Ishikawa (cell line): ENCODE results near the gene SMTNL1.
A peak's percentile ranks its signal among the peaks of the same experiment; 100 is the strongest.

Experiments
- CEBPB ChIP-seq: IDR thresholded peaks from 2 replicates; pipeline ENCODE4 v1.6.1; 2012
- CREB1 ChIP-seq: IDR thresholded peaks from 2 replicates; pipeline ENCODE4 v1.6.1; 2012; ENCODE audit warnings: low read depth
- EP300 ChIP-seq: IDR thresholded peaks from 2 replicates; pipeline ENCODE4 v1.6.1; 2012; ENCODE audit warnings: borderline replicate concordance
- FOXM1 ChIP-seq: IDR thresholded peaks from 2 replicates; pipeline ENCODE4 v1.6.1; 2012; ENCODE audit warnings: low read depth, borderline replicate concordance
- NFIC ChIP-seq: IDR thresholded peaks from 2 replicates; pipeline ENCODE4 v1.6.1; 2012
- RAD21 ChIP-seq: IDR thresholded peaks from 2 replicates; pipeline ENCODE4 v1.6.1; 2012; ENCODE audit warnings: low read depth
- REST ChIP-seq: IDR thresholded peaks from 2 replicates; pipeline ENCODE4 v1.6.1; 2012; ENCODE audit warnings: low read depth, mild to moderate bottlenecking
- TAF1 ChIP-seq: IDR thresholded peaks from 2 replicates; pipeline ENCODE4 v1.6.1; 2012; ENCODE audit warnings: low read depth, mild to moderate bottlenecking
- TCF12 ChIP-seq: IDR thresholded peaks from 2 replicates; pipeline ENCODE4 v1.6.1; 2012; ENCODE audit warnings: low read depth
- TEAD4 ChIP-seq: IDR thresholded peaks from 2 replicates; pipeline ENCODE4 v1.6.1; 2012
- YY1 ChIP-seq: IDR thresholded peaks from 2 replicates; pipeline ENCODE4 v1.6.1; 2012; ENCODE audit warnings: low read depth
- ZBTB7A ChIP-seq: IDR thresholded peaks from 2 replicates; pipeline ENCODE4 v1.6.1; 2012; ENCODE audit warnings: low read depth
- TF ChIP-seq, protein P1 (sequence below): IDR thresholded peaks from 2 replicates; pipeline ENCODE4 v1.6.1; 2012
- TF ChIP-seq, protein P2 (sequence below): IDR thresholded peaks from 2 replicates; pipeline ENCODE4 v1.6.1; 2012

SMTNL1 gene

DNA sequence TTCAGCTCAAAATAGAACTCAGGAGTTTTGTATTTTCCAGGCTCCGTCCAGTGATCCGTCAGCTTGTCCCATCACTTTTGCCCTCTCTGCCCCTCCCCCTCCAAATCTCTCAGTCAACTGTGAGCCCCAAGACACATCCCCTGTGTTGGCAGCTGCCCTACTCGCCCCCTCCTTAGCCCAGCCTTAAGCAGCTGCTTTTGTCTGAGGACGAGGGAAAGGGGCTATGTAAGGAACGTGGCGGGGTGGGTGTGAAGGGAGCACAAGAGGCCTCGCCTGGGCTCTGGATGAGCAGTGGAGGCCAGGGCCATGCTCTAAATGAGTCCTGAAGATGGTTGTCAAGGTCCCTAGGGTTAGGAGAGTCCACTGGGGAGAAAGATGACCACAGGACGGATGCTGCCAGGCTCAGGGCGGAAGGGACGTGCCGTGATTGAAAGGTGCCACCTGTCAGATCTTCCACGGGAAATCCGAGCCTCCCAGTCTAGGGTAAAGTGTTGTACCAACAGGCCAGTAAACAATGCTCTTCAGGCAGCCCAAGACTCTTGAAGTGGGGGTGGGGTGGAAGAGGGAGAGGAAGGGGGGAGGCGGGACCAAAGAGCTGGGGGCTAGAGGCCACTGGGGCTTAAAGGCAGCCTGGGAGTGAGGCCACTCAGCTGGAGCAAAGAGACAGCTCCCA is at the start of gene SMTNL1:
TSS of gene SMTNL1 (plus strand) at position 649 of the 673 bp plus-strand sequence. CDS start 5,048 bp downstream, outside the sequence.
- TF ChIP-seq, protein P1, sequence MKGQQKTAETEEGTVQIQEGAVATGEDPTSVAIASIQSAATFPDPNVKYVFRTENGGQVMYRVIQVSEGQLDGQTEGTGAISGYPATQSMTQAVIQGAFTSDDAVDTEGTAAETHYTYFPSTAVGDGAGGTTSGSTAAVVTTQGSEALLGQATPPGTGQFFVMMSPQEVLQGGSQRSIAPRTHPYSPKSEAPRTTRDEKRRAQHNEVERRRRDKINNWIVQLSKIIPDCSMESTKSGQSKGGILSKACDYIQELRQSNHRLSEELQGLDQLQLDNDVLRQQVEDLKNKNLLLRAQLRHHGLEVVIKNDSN: no peak
- TF ChIP-seq, protein P2, sequence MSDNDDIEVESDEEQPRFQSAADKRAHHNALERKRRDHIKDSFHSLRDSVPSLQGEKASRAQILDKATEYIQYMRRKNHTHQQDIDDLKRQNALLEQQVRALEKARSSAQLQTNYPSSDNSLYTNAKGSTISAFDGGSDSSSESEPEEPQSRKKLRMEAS: no peak

DNA sequence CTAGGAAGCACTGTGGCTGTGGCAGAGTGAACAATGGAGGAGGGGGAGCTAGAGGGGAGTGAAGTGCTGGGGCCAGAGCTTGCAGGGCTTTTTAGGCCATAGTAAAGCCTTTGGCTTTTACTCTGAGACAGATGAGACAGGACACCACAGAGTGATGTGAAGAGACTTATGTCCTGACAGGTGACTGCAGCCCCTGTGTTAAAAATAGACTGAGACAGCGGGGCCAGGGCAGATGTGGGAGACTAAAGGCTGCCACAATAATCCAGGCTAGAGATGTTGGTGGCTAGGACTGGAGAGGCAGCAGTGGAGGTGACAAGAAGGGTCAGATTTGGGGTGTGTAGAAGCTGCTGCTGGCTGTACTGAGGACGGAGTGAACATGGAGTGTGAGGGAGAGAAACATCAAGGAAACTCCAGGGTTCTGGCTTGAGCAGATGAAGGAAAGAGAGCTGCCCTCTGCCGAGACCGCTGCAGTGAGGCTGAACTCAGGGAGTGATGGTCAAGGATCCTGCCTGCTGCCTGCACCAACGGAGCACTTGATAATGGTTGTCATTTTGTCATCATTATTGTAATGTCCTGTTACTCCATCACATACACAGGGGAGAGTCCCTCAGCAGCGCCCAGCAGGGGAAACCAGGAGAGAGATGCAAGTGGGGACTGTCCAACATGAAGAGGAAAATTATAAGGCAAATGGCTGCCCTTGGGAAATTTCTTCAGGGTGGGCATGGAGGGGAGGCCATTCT is 49.3 kb upstream of the SMTNL1 start:
- no peak for TF ChIP-seq ZBTB7A
- no peak for TF ChIP-seq YY1
- TF ChIP-seq NFIC: no peak
- TF ChIP-seq REST: no peak
- no peak for TF ChIP-seq CEBPB
- no peak for TF ChIP-seq EP300
- TF ChIP-seq CREB1: no peak
- TF ChIP-seq TCF12: no peak
- TF ChIP-seq RAD21: no peak
- TF ChIP-seq, protein P1: no peak
- no peak for TF ChIP-seq FOXM1
- TF ChIP-seq, protein P2: no peak
- no peak for TF ChIP-seq TEAD4

DNA sequence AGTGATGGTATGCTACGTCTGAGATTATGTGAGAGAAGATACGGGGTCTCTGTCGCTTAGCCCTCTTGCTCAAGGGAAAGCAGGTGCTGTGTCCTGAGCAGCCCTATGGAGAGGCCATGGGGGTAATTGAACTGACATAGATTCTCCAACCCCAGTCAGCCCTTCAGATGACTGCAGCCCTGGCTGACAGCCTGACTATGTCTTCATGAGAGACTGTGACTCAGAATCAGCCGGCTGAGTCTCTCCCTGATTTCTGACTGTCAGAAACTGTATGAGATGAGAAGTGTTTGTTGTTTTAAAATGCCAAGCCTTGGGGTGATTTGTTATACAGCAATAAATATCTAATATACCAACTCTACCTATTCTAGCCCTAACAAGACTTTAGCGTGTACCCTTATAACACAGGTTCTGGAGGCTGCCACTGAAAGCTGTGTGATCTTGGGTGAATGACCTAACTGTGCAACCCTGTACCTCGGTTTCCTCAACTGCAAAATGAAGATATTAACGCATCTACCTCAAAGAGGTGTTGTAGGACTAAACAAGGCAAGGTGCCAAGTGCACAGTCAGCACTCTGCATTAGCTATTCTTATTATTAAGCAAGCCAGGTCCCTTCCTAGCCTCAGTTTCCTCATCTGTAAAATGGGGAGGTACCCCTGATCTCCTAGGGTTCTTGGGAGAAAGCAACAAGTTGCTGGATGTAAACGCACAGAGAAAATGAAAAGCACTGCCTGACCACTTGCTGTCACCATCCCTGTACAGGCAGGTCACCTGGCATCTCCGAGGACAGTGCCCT is 46.7 kb upstream of the SMTNL1 start:
- TF ChIP-seq, protein P2: no peak
- no peak for TF ChIP-seq NFIC
- TF ChIP-seq TAF1: no peak
- no peak for TF ChIP-seq FOXM1

- no peak for TF ChIP-seq TCF12
- TF ChIP-seq CEBPB: peak; percentile 96
- TF ChIP-seq RAD21: peak; percentile 37
Measured at GRCh38 chr11:57491371-57492061, 45.9 kb upstream of the SMTNL1 start.

DNA sequence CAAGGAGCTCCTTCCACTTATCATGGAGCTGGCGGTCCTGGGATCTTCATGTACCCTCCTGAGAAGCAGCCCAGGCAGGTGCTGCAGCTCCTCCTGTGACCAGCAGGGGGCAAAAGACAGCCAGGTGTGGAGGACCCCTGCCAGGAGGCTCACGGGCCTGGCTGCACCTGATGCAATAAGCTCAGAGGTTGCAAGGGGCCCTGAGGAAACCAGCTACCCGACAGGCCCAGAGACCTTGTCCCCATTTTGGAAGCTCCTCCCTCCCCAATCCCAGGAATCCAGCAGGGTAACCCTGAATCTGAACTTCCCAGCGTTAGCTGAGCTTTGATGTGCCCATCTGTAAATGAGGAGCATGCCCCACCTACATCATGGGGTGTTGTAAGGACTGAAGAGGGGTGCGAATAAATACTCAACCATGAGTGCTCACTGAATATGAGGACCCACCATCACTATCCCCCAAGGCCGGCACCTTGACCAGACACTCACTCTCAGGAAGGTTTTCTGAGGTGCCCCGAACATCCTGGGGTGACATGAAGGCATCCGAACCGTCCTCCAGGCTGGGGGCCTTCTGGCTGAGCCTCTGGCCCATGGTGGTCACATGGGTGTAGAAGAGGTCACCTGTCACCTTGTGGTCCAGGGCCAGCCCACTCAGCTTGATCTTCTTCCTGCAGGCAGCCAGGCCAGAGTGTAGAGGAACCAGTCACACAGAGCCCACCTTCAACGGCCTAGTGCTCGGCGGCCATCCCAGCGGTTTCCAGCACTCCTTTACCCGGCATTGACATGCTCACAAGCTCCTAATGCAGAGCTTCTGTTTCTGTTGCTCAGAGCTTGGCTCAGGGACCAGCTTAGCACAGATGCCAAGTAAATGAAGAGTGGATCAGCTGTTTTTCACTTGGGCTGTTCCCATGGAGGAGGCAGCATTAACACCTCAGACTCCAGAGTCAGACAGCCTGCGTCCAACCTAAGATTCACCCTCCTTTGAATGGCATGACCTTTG is 43.6 kb upstream of the SMTNL1 start:
- TF ChIP-seq, protein P2: peak; percentile 76
- peak; percentile 80 for TF ChIP-seq RAD21
- no peak for TF ChIP-seq TAF1
- peak; percentile 76 for TF ChIP-seq CEBPB
- TF ChIP-seq TCF12: peak; percentile 39; the same call in 1 of the 2 replicates
